HG03196 (cell line): ENCODE measurements around the gene NPAS3.

ENCODE experiments used
- ATAC-seq: cut with Tn5 transposase; IDR thresholded peaks from one replicate; pipeline ENCODE4 v1.9.1; 2021; ENCODE audit not compliant: unreplicated experiment

Gene NPAS3

GRCh38 chr14:33240466-33240865, 301.8 kb downstream of the NPAS3 start:
- ATAC-seq, result no peak

GRCh38 chr14:33241331-33241730, 302.7 kb downstream of the NPAS3 start:
- no peak for ATAC-seq

- no peak for ATAC-seq
These were observed 310.6 kb downstream of the NPAS3 start for GRCh38 chr14:33249233-33249820.

GRCh38 chr14:33250963-33251362, 312.3 kb downstream of the NPAS3 start:
- no peak for ATAC-seq

DNA sequence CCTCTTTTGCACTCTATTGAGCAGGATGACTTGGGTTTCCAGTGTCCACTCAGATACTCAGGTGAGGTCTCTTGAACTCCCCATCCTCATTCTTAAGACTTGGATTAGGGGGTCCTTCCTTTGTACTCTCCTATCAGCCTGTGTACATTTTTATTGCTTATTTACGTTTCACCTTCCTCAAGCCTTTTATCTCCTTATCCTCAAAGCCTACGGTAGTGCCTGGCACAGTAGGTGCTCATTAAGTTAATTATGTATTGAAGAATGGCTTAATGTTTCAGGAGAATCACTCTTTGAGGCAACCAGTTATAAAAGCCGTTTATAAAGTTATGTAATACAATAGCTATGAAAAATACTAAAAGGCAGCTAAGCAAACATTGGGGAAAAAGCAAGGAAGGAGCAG, 315.7 kb downstream of the NPAS3 start:
- no peak for ATAC-seq

GRCh38 chr14:33254861-33255395, 316.2 kb downstream of the NPAS3 start:
- no peak for ATAC-seq

DNA sequence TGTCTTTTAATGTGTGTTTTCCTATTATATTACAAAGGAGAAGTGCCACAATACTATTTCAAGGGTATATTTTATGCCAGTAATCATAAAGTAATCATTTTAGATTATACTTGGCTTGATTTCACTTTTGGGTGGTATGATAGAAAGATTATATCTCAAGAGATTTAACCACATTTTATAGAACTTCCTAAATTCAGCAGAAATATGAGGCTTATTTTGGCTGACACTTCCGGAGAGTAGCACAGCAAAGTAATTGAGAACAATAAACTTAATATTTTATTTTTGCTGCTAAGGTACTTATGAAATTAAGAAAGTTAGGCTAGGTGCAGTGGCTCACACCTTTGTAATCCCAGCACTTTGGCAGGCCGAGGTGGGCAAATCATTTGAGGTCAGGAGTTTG, 319.1 kb downstream of the NPAS3 start:
- no peak for ATAC-seq

GRCh38 chr14:33259764-33260163, 321.1 kb downstream of the NPAS3 start:
- no peak for ATAC-seq

GRCh38 chr14:33271216-33271615, 332.5 kb downstream of the NPAS3 start:
- no peak for ATAC-seq

GRCh38 chr14:33271891-33272290, 333.2 kb downstream of the NPAS3 start:
- ATAC-seq, result no peak

- no peak for ATAC-seq
These were observed 335.3 kb downstream of the NPAS3 start for GRCh38 chr14:33273978-33274377.

GRCh38 chr14:33275879-33276278, 337.2 kb downstream of the NPAS3 start:
- ATAC-seq, result no peak

GRCh38 chr14:33279865-33280264, 341.2 kb downstream of the NPAS3 start:
- no peak for ATAC-seq

GRCh38 chr14:33280646-33281045, 342.0 kb downstream of the NPAS3 start:
- no peak for ATAC-seq

- ATAC-seq, result no peak
These were observed 343.9 kb downstream of the NPAS3 start for GRCh38 chr14:33282331-33283230.

DNA sequence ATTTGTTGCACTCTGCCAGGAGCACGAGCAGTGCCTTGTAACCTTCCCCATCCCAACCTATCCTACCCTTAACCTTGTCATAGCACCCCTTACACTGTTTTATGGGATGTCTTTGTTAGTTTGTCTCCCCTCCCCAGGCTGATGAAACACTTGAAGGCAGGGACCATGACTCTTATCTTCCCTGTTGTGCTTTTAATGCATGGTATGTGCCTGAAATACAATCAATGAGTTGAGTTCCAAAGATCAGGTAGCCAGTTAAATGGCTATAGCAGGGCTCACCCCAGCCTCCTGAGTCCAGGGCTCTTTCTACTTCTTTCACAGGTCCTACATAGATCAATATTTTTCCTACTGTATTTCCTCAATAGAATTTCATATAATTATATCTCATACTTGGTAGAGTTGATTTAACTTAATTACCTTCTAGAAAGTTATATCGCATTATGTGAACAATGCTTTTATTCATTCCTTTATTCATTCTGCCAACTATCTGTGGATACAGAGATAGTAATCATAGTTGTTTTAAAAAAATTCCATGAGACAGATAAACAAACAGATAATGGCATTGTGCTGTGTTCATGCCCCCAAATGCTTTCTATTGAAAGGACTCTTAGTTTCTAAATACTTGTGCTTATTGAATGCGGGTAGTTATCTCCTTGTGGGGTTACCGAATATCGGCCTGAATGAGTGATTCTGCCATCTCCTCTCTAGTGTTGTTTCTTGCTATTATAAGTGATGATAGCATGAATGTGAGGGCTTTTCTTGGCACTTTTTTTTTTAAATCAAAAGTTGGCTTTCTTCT, 347.4 kb downstream of the NPAS3 start:
- ATAC-seq, result no peak

GRCh38 chr14:33287189-33287588, 348.5 kb downstream of the NPAS3 start:
- ATAC-seq, result no peak

DNA sequence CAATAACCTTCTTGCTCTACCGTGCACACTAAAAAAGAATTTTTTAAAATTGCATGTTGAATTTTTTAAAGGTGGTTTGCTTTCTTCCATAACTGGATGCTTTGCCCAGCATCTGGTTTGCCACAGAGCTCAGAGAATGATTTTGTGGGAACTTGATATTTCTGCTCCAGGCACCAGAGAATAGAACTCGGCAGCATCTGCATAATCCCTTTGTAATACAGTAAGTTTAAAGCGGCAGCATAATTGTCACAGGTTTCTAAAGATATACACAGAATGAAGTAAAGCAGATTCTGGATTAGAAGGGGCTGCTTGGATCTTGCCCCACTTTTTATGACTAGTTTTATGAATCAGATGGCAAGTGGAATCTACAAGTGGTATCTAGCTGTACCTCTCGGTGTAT, 352.0 kb downstream of the NPAS3 start:
- no peak for ATAC-seq

- ATAC-seq, result no peak
These were observed 352.9 kb downstream of the NPAS3 start for GRCh38 chr14:33291529-33292104.

- no peak for ATAC-seq
These were observed 355.7 kb downstream of the NPAS3 start for GRCh38 chr14:33294419-33294818.

DNA sequence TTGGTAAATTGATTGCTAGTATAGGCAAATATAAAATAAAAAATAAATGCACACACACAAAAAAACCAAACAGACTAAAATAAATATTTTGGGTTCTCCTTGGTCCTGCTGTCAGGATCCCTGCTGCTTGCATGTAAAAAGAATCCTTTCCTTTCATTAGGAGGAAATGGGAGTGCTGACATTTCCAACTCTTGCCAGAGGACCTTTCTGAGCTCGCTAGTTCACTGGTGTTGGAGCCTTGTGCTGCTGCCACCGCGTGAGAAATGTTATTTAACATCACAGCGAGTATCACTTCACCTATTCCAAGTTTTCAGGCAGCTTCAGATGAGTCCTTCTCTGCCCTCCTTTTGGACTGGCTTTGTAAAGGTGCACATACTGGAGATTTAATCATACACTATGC, 358.9 kb downstream of the NPAS3 start:
- ATAC-seq, result no peak
